ENCODE data around the gene LRRC34.

LRRC34 gene

GRCh38 chr3:169812332-169813235, at the start of gene LRRC34, which contains the start of gene LRRIQ4:
Gene LRRC34, minus strand, starts transcription at chr3:169812904. Its CDS starts 356 bp downstream, at chr3:169812548.
Gene LRRIQ4, plus strand, starts transcription at chr3:169812870. Its CDS starts 9,052 bp downstream, at chr3:169821922.
- peak; percentile 96 for DNase-seq

GRCh38 chr3:169861871-169862270, 49.2 kb upstream of the LRRC34 start:
- DNase-seq, result no peak

GRCh38 chr3:169857811-169858210, 45.1 kb upstream of the LRRC34 start:
- no peak for DNase-seq

GRCh38 chr3:169855514-169855913, 42.8 kb upstream of the LRRC34 start:
- no peak for DNase-seq

GRCh38 chr3:169850618-169851017, 37.9 kb upstream of the LRRC34 start:
- DNase-seq, result no peak

- DNase-seq, result no peak
Measured at GRCh38 chr3:169848741-169849140, 36.0 kb upstream of the LRRC34 start.

GRCh38 chr3:169847896-169848295, 35.2 kb upstream of the LRRC34 start:
- peak; percentile 71 for DNase-seq

GRCh38 chr3:169846458-169847193, 33.9 kb upstream of the LRRC34 start:
- DNase-seq, result no peak

GRCh38 chr3:169842960-169843359, 30.3 kb upstream of the LRRC34 start:
- no peak for DNase-seq

- no peak for DNase-seq
Measured at GRCh38 chr3:169841171-169841570, 28.5 kb upstream of the LRRC34 start.

GRCh38 chr3:169838511-169839030, 25.9 kb upstream of the LRRC34 start:
- DNase-seq, result no peak

- no peak for DNase-seq
Measured at GRCh38 chr3:169836942-169837275, 24.2 kb upstream of the LRRC34 start.

- DNase-seq, result no peak
Measured at GRCh38 chr3:169836078-169836941, 23.6 kb upstream of the LRRC34 start.

- no peak for DNase-seq
Measured at GRCh38 chr3:169835533-169835932, 22.8 kb upstream of the LRRC34 start.

- no peak for DNase-seq
Measured at GRCh38 chr3:169827712-169828111, 15.0 kb upstream of the LRRC34 start.

- no peak for DNase-seq
Measured at GRCh38 chr3:169825316-169825715, 12.6 kb upstream of the LRRC34 start.

- peak; percentile 89 for DNase-seq
Measured at GRCh38 chr3:169822983-169823382, 10.3 kb upstream of the LRRC34 start.

- DNase-seq, result peak; percentile 90
Measured at GRCh38 chr3:169822540-169822939, 9.8 kb upstream of the LRRC34 start.

GRCh38 chr3:169822091-169822490, 9.4 kb upstream of the LRRC34 start:
- no peak for DNase-seq

- no peak for DNase-seq
Measured at GRCh38 chr3:169818316-169818715, 5.6 kb upstream of the LRRC34 start.

GRCh38 chr3:169815590-169816150, 3.0 kb upstream of the LRRC34 start:
- no peak for DNase-seq

- peak; percentile 92 for DNase-seq
Measured at GRCh38 chr3:169813757-169814517, 1.2 kb upstream of the LRRC34 start.
